Stimulated activated CD8-positive, alpha-beta memory T cell treated with anti-CD3 and anti-CD28 coated beads, Interleukin-2, amount 100 ng/mL, for 48 hours (primary cell): ENCODE data around the gene RNF157.
"Not testable (repeated sequence)": the region's sequence is repeated elsewhere in the genome, so short reads cannot be mapped to it uniquely, and the experiment has no call there.

ENCODE experiments used
- DNase-seq, 2 donors: peaks; one replicate each; pipeline ENCODE4 v3.0.0-alpha.2; 2020; ENCODE audit warnings: low read depth in 2 of 2

RNF157 gene

DNA sequence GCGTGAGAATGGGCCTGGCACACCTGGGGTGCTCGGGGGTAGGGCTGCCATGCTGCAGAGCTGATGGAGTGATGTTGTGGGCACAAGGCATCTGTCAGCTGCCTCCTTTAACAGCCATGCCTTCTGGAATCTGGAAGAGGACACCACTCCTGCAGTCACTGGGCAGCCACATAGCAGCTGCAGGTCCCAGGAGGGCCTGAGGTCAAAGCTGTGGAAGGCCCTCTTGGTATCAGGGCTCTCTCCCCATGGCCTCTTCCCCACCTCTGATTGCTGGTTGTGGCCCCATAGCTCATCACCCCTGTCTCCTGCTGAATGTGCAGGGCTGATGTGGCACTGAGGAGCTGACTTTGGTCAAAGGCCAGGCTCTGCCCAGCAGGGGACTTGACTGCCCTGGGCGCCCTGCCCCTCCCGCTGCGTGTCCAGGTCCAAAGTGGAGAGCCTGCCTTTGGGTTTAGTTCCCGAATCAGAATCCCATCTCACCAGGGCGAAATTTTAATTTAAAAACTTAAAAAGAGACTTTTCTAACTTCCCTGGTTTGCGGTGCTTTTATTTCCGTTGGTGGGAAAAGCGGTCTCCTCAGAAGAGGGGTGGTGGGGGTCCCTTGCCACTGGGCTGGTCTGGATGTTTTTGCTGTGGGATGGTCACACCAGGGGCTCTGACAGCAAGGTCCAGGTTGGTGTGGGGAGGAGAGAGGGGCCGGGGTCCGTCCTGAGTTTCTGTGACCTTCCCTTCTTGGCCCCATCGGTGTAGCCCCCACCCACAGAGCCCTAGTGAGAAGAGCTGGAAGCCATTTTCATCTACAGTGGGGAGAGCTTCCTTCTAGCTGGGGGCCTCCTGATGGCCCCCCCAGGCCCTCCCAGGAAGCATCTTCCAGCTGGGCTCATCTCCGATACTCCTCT is 30.7 kb upstream of the RNF157 start:
- no peak for DNase-seq

DNA sequence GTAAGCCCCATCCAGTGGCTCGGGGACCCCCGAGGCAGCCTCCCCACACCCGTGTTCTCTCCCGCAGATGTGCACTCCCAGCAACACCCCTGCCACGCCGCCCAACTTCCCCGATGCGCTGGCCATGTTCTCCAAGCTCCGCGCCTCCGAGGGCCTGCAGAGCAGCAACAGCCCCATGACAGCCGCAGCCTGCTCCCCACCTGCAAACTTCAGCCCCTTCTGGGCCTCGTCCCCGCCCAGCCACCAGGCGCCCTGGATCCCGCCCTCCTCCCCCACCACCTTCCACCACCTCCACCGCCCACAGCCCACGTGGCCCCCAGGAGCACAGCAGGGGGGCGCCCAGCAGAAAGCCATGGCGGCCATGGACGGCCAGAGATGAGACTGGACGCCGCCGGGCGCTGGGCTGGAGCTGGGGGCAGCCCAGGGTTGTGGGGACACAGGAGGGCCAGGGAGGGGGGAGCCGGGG is 29.9 kb upstream of the RNF157 start:
- no peak for DNase-seq

DNA sequence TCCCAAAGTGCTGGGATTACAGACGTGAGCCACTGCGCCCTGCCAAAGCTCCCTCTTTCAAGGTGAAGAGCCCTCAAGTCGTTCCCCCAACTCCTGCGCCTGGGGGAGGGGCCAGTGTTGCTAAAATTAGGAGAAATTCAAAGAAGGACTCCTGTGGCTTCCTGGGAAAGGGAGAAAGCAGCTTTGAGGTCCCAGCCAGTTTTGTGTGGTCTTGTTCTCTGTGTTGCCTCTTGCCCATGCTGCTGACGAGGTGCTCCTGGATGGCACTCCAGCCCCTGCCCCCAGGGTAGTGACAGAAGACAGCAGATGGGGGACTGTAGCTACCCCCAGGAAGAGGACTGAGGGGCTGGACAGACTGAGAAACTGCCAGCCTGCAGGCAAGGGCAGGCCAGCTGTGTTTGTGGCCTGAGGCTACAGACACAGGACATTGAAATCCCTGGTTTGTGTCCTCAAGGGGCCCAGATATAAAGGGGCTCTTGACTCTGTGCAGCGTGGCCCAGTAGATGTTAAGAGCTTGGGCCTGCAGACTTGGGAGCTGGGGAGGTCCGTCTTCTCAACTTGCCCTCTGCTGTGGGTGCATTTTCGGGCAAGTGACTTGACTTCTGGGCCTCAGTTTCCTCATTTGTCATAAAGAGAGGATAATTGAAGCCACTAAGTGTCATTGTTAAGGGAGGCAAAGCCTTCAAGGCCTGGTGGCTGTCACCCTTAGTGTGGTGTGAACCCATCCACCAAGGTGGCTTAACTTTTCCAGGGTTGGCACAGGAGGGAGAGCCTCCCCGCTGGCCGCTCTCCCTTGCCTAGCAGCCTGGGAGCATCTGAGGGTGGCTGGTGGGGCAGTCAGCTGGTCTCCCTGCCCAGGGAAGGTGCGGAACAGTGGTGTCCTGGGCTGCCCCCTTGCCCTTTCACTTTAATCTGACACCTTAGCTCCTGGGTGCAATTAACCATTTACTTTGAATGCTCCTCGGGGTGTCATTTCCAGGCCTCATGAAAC is 29.0 kb upstream of the RNF157 start:
- no peak for DNase-seq

GRCh38 chr17:76268015-76268749 is 27.9 kb upstream of the RNF157 start:
- peak in 1 of 2 donors; percentile 73 for DNase-seq

DNA sequence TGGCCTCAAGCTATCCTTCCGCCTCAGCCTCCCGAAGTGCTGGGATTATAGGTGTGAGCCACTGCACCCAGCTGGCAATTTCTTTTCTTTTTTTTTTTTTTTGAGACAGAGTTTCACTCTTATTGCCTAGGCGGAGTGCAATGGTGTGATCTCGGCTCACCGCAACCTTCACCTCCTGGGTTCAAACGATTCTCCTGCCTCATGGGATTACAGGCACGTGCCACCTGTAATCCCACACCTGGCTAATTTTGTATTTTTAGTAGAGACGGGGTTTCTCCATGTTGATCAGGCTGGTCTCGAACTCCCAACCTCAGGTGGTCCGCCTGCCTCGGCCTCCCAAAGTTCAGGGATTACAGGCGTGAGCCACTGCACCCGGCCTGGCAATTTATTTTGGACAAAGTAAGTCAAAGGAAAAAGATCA is 27.3 kb upstream of the RNF157 start:
- DNase-seq, result not testable (repeated sequence)

DNA sequence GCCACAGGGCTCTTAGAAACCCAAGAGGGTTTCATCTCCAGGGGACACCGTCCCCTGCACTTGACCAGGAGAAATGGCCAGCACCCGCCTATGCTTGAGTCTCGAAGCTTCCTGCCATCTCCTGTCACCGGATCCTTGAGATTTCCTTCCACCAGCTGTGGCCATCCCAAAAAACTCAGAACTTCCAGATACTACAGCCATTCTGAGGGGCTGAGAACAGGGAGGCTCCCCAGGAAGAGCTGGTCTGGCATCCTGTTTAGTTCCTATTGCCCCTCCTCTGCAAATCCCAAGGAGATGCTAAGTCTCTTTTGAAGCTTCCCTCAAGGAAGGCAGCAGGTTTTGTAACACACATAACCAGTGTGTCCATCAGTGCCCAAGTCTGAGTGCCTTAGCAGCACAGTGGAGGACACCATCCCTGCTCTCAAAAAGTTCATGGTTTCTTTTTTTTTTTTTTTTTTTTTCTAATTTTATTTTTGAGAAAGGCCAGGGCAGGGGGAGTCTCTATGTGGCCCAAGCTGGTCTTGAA is 26.8 kb upstream of the RNF157 start:
- DNase-seq, result no peak

DNA sequence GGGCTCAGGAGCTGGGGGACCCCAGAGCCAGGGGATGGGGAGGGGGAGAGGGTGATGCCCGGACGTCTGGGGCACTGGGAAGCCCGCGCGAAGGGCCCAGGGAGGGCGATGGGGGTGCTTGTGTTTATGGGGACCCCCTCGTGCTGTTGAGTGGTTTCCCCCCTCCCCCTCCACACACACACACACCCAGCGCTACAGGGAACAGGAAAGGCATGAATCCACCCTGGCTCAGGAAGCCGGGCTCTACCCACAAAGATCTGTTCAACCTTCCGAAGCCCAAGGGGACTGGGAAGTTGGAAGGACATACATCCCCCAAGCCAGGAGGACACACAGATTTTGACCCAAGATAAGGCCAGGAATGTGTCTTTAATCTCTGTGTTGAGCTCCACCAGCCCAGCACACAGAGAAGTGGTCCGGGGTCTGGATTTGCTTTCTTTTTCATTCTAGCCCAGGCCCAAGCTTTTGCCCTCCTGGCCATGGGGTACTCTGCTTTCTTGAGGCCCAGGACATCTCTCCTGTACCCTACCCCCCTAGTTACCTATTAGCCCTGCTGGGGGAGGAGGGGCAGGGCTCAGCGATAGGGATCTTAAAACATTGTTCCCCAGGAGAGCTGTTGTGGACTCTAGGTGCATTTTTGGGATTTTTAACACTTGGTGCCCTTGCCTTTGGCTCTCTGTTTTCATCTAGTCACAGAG is 26.1 kb upstream of the RNF157 start:
- no peak for DNase-seq

DNA sequence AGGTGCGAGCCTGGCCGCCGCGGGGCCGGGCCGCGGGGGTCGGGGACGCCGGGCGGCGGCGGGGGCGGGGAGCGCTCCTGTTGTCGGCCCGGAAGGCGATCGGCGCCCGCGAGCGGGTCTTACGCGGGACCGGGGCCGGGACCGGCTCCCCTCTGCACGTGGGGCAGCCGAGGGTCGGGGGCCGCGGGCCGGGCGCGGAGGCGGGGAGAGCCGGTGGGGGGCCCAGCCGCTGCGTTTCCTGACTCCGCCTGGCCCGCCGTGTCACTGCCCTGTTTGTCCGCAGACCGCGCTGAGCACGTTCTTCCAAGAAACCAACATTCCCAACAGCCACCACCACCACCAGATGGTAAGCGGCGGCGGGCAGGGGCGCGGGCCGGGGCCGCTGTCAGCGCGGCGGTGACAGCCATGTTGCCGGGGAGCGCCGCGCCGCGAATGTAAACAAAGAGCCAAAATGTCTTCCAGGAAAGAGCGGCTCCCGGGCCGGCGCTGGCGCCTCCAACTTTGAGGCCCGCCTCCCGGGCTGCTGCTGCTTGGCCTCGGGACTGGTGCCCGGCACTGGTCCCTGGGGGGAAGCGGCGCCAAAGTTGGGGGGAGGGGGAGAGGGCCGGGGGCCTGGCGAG is 25.4 kb upstream of the RNF157 start:
- DNase-seq, result no peak

GRCh38 chr17:76264755-76265623 is 24.7 kb upstream of the RNF157 start, which contains the start of gene UBALD2:
TSS of gene UBALD2 (plus strand) at chr17:76265348. CDS start at chr17:76265506, 158 bp downstream.
- peak; percentile 98 for DNase-seq

GRCh38 chr17:76264425-76264754 is 24.1 kb upstream of the RNF157 start:
- DNase-seq, result no peak

- no peak for DNase-seq
Measured at GRCh38 chr17:76263896-76264295, 23.6 kb upstream of the RNF157 start.

DNA sequence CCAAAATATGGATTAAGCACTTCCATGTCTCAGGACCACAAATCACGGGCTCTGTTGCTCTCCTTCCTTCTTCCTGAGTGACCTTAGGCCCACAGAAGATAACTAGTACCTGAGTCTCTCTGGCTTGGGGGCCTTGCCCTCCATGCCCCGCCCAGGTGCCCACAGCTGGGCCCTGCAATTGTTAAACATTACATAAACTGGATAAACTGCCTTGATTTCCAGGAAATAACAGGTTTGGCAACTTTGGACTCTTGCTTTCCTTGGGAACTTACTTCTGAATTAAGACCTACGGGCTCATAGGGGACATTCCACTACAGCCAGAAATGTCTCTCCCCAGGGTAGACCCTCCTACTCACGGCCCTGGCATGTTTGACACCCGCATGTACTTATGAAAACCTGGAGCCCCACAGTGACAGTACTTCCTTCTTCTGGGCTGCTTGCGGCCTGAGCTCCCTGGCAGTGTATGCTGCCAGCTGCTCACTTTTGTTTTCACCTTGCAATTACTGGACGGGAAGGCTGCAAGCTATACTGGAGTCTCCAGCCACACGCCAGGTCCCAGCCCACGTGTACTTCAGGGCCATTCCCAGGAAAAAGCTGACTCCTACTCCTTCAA is 22.5 kb upstream of the RNF157 start:
- no peak for DNase-seq

DNA sequence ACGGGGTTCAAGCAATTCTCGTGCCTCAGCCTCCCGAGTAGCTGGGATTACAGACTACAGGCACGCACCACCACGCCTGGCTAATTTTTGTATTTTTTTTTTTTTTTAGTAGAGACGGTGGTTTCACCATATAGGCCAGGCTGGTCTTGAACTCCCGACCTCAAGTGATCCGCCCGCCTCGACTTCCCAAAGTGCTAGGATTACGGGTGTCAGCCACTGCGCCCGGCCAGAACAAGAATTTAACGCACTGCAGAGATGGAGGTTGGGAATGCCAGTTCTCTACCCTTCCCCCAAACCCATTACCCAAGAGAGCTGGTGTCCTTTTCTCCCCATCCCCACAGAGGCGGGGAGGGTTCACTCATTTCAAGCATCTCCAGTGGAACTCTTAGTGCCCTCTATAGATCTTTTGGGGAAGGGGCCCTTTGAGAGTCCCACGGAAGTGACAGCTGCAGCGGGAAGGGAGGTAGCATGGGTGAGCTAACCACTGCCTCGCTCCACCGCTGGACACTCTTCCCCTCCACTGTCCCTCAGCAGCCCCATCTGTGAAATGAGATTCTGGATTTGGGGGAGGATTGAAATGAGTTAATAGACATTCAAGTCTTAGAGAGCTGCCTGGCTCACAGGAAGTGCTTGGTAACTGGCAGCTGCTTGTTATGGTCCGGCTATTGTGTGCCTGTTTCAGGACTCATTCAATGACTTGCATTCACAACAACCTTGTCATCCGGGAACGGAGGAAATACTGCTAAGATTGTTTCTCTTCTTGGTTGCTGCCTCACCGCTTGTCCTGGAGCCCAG is 21.3 kb upstream of the RNF157 start:
- DNase-seq, result no peak

- DNase-seq, result no peak
Measured at GRCh38 chr17:76260669-76261068, 20.4 kb upstream of the RNF157 start.

DNA sequence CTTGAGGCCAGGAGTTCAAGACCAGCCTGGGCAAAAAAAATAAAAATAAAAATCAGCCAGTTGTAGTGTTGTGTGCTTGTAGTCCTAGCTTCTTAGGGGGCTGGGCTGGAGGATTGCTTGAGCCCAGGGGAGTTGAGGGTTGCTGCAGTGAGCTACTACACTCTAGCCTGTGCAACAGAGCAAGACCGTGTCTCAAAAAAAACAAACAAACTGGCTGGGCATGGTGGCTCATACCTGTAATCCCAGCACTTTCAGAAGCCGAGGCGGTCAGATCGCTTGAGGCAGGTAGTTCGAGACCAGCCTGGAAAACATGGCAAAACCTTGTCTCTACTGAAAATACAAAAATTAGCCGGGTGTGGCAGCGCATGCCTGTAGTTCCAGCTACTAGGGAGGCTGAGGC is 19.9 kb upstream of the RNF157 start:
- no peak for DNase-seq

DNA sequence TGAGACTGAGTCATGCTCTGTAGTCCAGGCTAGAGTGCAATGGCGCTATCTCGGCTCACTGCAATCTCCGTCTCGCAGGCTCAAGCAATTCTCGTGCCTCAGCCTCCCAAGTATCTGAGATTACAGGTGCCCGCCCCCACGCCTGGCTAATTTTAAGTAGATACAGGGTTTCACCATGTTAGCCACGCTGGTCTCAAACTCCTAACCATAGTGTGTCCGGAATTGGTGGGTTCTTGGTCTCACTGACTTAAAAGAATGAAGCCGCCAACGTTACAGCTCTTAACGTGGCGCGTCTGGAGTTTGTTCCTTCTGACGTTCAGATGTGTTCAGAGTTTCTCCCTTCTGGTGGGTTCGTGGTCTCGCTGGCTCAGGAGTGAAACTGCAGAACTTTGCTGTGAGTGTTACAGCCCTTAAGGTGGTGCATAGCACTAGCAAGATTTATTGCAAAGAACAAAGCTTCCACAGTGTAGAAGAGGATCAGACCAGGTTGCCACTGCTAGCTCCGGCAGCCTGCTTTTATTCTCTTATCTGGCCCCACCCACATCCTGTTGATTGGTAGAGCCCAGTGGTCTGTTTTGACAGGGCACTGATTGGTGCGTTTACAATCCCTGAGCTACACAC is 16.2 kb upstream of the RNF157 start:
- DNase-seq, result not testable (repeated sequence)

DNA sequence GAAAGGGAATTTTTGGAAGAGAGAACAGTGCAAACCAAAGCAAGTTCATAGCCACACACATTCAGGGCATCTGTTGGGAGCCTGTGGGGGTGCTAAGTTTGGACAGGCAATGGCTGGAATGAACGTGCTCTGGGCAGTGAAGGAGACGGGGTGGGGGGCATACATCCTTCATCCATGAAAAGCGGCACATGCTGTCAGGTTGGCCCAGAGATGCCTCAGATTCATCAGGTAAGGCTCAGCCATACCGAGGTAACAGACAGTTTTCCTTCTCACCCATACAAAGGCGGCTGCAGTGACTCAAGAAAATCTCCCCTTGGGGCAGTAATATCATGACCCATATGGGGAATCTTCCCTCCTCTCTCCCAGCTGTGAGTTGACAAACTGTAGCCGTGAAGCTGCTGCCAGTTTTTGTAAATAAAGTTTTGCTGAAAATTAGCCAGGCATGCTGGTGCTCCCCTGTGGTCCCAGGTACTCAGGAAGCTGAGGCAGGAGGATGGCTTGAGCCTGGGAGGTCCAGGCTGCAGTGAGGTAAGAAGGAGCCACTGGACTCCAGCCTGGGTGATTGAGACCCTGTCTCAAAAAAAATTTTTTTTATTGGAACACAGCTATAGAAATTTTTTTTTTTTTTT is 15.6 kb upstream of the RNF157 start:
- no peak for DNase-seq
